Mesenteric fat pad (tissue), 1 donor: Measurements from ENCODE around the gene TSPY3. TPM values are rescaled to one million over a fixed set of nuclear protein-coding genes. Genes with fewer than 3 reads are reported as not detected.
"Not testable (repeated sequence)": the region's sequence is repeated elsewhere in the genome, so short reads cannot be mapped to it uniquely, and the experiment has no call there.

Experiments
- DNase-seq: peaks from one replicate; pipeline ENCODE4 v3.0.0-alpha.2; 2020; ENCODE audit warnings: low spot score
- long read RNA-seq: library from polyadenylated mRNA; unstranded; transcript quantifications from one replicate; pipeline ENCODE4 v2.0.0, GENCODE V29; 2020
- total RNA-seq: library from RNA; stranded (reverse); fragmentation: NEBNext Ultra II Directional; extraction: Animal tissue kit (Norgen Biotek cat#: 25700); gene quantifications from one replicate; pipeline ENCODE4 v1.2.1, GENCODE V29; 2021
- donor health status: DM: yes; HTN: yes; CAD: no.

The TSPY3 gene
- total RNA-seq, result not detected
- long read RNA-seq, result 0 reads

GRCh38 chrY:9398121-9398520 is at the start of gene TSPY3:
Gene TSPY3 (plus strand): TSS chrY:9398421. CDS start chrY:9398467, 46 bp downstream.
- DNase-seq, result not testable (repeated sequence)

- DNase-seq, result not testable (repeated sequence)
These were observed 40.7 kb upstream of the TSPY3 start, which contains the start of gene TSPY8 for GRCh38 chrY:9357497-9357896. Gene TSPY8 (plus strand): TSS chrY:9357797. CDS start chrY:9357843, 46 bp downstream.

GRCh38 chrY:9396527-9396926 is 1.7 kb upstream of the TSPY3 start:
- not testable (repeated sequence) for DNase-seq

Other genes starting within 250 kb of the TSPY3 start
- gene TSPY4, start 61.0 kb upstream of the TSPY3 start, total RNA-seq, result not detected
- not detected for gene TSPY8, start 40.6 kb upstream of the TSPY3 start, total RNA-seq
- gene TSPY1, start 68.5 kb downstream of the TSPY3 start, total RNA-seq, result not detected
- not detected for gene TSPY9, start 88.8 kb downstream of the TSPY3 start, total RNA-seq
- not detected for gene TSPY10, start 129.5 kb downstream of the TSPY3 start, total RNA-seq